HL-60 (cell line): ENCODE results near the gene IGFBP7.

Source experiments
- CTCF ChIP-seq: IDR thresholded peaks from one replicate; pipeline ENCODE4 v1.5.1; 2011; ENCODE audit warnings: low read length, control low read depth, inconsistent platforms; ENCODE audit not compliant: insufficient read depth
- GABPA ChIP-seq: IDR thresholded peaks from 2 replicates; pipeline ENCODE4 v1.6.1; 2012; ENCODE audit warnings: low read depth
- POLR2AphosphoS5 ChIP-seq: IDR thresholded peaks from 2 replicates; pipeline ENCODE4 v1.6.1; 2012; ENCODE audit warnings: low read depth
- SPI1 ChIP-seq: IDR thresholded peaks from 2 replicates; pipeline ENCODE4 v1.6.1; 2012; ENCODE audit warnings: low read depth, mild to moderate bottlenecking, borderline replicate concordance

- TF ChIP-seq CTCF, result peak; percentile 49
- no peak for TF ChIP-seq POLR2AphosphoS5
- no peak for TF ChIP-seq GABPA
- TF ChIP-seq SPI1, result no peak
Observed at GRCh38 chr4:57037982-57038604, 72.1 kb downstream of the IGFBP7 start.
